Caki2 (cell line): Measurements from ENCODE around the gene ZBTB4. TPM values are rescaled to one million over a fixed set of nuclear protein-coding genes. Genes with fewer than 3 reads are reported as not detected.

Experiments
- DNase-seq: peaks from one replicate; pipeline ENCODE4 v3.0.0-alpha.2; 2015; ENCODE audit warnings: low read depth
- in situ Hi-C: cut with HindIII; loops from 2 replicates; pipeline ENCODE4 v1.10.0; 2016; ENCODE audit warnings: low sequenced_read_pairs, low pct_unique_long_range_greater_than_20kb, mixed read lengths
- total RNA-seq: library from RNA; depleted of rRNA; stranded (reverse); fragments of >200 nt; shearing (Covaris generic); gene quantifications from 2 replicates; pipeline ENCODE4 v1.2.3, GENCODE V29; 2014; ENCODE audit warnings: low replicate concordance

Gene ZBTB4
- total RNA-seq, 1 experiment from 2014 or later: 4.6 TPM

DNA sequence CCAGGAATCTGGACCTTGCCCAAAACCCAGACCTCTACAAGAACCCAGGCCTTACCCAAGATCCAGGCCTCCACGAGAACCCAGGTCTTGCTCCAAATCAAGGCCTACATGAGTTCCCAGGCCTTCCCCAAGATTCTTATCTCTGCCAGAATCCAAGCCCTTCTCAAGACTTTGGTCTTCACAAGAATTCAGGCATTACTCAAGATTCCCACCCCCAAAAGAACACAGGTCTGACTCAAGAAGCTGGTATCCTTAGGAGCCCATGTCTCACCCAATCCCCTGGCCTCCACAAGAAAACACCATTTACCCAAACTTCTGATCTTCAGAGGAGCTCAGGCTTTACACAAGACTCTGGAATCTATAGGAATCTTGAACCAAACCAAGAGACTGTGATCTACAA, 48.2 kb downstream of the ZBTB4 start:
- in situ Hi-C loops: no loop called here

DNA sequence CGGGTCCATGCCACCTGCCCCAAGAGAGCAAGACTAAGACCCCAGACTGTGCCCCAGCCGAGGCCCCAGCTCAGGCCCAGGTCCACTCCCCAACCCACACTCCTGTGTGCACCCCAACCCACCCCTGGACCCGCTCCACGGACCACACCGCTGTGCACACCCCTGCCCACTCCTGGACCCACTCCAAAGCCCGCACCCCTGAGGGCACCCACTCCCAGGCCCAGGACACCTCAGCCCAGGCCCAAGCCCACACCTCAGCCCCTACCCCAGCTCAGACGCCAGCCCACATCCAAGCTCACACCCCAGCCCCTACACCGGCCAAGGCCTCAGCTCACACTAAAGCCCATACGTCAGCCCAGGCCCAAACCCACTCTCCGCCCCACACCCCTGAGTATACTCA, 49.7 kb downstream of the ZBTB4 start:
- DNase-seq: no peak
- in situ Hi-C loops: no loop called here

More for the DNA sequence above, 48.2 kb downstream of the ZBTB4 start:
- DNase-seq: no peak

DNA sequence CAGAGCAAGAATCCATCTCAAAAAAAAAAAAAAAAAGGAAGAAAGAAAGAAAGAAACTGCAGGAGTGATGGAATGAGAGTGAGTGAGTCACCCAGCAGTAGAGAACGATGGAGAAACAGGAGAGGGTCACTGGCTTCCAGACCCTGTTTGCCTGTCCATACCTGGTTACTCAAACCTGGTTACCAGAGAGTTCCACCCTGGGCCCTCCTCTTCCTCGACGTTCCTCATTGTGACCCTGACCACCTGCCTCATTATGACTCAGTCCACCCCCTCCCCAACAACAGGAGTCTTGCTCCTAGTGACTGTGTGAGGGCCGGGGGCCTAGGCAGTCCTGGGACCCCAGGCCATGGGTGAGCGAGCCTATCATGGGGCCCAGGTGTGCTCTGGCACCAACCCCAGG, 50.9 kb downstream of the ZBTB4 start, which contains the start of gene SPEM3:
Gene SPEM3 (plus strand): TSS at position 301 of the 400 bp plus-strand sequence. CDS start 46 bp downstream, at position 347.
- DNase-seq: no peak
- in situ Hi-C loops: no loop called here

DNA sequence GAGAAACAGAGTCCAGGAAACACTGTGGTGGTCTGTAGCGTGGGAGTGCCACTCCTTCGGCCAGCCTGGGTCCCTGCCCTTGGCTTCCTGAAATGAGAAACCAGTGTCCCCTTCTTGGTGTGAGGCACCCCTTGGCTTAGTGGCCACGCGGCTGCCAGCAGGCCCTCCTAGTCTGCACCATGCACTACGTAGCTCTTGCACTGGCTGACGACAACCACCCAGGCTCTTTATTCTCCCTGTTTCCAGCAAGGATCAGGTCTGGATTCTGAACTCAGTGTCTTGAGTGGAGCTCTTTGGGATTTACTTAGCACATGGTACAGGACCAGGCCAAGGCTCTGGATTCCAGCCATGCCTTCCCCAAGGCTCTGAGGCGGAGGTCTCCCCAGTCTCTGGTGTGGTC, 51.9 kb downstream of the ZBTB4 start:
- in situ Hi-C loops: no loop called here
- DNase-seq: no peak

DNA sequence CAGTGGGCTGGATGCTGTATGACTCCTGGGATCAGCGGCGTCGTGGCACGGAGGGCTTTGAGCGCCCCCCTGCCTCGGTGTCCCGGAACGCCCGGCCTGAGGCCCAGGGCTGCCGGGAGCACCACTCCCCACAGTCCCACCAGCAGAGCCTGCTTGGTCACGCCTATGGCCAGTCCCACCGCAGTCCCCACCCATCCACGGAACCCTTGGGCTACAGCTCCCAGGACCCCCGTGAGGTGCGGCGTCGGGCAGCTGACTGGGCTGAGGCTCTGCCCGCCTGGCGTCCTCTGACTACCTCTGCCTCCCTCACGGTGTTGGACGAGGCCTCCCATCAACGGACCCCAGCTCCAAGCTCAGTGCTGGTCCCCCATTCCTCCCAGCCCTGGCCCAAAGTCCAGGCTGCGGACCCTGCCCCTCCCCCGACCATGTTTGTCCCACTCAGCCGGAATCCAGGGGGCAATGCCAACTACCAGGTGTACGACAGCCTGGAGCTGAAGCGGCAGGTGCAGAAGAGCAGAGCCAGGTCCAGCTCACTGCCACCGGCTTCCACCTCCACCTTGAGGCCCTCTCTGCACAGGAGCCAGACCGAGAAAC, 52.4 kb downstream of the ZBTB4 start:
- in situ Hi-C loops: no loop called here
- DNase-seq: no peak

DNA sequence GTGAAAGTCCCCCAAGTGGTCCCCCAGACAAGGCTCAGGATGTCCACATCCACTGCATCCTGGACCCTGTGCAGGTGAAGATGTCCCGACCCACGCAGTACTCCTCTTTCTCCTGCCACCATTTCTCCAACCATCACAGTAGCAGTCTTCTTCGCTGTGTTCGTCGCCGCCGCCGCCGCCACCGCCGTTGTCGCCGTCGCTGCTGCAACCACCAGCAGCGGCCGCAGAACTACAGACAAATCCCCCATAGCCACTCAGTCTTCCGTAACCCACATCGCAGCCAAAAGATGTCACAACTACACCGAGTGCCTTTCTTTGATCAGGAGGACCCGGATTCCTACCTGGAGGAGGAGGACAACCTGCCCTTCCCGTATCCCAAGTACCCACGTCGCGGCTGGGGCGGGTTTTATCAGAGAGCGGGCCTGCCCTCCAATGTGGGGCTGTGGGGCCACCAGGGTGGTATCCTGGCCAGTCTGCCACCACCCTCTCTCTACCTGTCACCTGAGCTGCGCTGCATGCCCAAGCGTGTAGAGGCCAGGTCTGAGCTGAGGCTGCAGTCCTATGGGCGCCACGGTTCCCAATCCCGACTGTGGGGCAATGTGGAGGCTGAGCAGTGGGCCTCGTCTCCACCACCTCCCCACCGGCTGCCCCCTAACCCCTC, 53.1 kb downstream of the ZBTB4 start:
- DNase-seq: no peak
- in situ Hi-C loops: no loop called here

DNA sequence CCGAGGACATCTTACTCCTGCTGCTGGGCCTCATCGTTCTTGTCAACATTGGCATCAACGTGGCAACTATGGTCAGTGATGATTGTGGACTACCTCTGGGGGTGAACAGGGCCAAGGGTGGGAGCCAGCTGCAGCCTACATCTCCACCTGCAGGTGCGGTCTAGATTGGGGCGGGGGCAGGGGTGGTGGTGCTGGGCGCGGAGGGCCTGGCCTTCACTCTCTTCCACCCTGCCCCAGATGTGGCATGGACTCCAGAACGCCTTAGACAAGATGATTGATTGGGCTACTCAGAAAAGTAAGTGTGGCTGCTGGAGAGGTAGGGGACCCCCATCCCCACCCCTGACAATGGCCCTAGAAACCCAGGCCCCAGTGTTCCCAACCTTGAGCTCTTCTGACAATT, 53.7 kb downstream of the ZBTB4 start:
- no peak for DNase-seq
- in situ Hi-C loops: no loop called here

DNA sequence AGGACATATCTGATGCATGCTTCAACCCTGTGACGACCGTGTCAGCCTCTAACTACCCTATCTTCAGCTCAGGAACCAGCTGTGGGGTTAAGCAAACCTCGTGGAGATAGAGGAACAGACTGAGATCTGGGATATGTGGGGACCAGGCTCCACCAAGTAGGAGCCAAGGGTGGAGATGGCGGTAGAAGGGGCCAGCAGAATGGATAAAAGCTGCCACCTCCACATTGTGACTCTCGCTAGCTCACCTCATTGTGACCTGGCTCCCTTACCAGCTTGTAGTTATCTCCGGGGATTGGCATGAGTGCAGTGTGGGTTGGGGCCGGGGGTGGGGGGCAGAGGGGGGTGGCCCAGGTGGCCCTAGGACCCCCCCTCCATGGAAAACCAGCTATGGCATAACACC, 54.1 kb downstream of the ZBTB4 start, which contains the start of gene SPEM2:
Gene SPEM2 (plus strand): TSS at position 301 of the 400 bp plus-strand sequence. CDS start 73 bp downstream, at position 374.
- DNase-seq: no peak
- in situ Hi-C loops: no loop called here

DNA sequence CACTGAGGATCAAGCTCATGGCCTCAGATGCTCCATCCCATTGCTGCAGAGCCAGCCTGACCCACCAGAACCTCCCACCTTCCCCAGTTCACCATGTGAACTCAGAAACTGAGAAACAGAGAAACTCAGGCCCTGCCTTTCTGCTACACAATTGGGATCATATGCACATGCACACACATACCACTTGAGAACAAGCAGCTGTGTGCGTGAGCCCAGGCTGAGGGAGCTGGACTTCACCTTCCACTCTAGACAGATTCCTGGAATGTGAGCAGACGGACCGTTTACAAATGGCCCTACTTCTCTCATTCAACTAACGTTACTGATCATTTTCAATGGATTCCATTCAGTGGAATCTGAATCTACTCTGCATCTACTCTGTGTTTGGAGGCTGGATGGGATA, 55.8 kb downstream of the ZBTB4 start:
- in situ Hi-C loops: no loop called here
- DNase-seq: no peak

DNA sequence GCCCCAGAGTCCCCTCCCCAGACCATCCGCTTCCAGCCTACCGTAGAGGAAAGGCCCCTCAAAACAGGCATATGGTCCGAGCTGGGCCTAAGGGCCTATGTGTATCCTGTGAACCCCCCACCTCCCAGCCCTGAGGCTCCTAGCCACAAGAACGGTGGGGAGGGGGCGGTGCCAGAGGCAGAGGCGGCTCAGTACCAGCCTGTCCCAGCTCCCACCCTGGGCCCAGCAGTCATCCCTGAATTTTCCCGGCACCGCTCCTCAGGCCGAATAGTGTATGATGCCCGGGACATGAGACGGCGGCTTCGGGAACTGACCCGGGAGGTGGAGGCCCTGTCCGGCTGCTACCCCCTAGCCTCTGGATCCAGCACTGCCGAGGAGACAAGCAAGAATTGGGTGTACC, 58.2 kb downstream of the ZBTB4 start:
- DNase-seq: no peak
- in situ Hi-C loops: no loop called here

DNA sequence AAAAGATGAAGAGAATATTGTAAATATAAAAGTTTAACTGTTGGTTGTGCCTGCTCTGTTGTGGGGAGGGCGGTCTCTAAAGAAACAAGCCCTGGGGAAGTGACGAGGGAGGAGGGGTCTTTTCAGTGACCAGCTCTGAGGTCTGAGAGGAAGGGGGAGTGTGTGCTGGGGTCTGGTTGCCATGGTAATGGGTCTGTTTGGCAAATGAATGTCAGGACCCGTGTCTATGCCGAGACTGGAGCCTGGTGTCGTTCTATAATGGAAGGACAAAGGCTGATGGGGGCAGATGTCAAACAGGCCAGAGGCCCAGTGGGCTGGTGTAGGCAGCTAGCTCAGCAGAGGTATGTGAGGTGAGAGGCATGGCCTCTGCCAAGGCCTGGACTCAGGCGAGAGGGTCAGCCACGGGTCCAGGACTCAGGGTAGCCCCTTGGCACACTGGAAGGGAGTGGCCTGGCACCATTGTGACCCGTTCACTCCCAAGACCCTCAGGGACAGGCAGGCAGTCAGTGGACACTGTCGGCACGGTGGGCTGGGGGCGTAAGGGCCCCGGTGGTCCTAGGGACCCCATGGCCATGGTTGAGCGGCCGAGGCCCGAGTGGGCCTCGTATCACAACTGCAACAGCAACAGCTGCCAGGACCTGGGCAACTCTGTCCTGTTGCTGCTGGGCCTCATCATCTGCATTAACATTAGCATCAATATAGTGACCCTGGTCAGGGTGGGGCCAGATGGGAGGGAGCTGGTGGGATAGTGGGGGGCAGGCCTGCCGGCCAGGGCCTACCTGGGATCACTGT, 59.4 kb downstream of the ZBTB4 start, which contains the start of gene SPEM1:
Gene SPEM1 (plus strand): TSS at position 506 of the 792 bp plus-strand sequence. CDS start 61 bp downstream, at position 567.
- DNase-seq: no peak
- in situ Hi-C loops: no loop called here

DNA sequence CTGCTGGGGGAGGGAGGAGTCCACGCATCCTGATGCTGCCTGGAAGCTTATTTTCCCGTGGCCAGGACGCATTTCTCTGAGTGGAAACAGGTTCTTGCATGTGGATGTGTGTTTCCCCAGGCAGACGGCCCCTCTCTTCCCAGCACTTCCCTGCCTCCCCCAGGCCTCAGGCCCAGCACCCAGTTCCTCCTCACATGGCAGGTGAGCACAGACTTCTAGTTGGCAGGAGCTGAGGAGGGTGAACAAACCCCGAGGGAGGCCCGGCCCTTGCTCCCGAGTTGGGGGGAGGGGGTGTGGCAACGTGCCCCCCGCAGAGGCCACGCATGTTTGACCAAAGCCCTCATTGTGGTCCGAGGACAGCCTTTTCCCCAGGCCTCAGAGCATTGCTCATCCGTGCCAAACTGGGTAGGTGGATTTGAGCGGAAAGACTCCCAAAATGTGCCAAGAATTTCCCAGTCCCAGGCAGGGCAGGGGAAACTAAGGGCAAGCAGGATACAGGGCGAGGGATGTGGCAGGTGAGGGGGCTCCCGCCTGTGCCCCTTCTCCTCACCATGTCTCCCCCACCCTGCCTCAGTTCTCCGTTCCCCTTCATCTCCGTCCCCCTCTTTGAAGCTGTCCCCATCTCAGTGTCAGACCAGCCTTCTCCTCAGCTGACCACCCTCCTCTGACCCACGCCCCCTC, 60.8 kb downstream of the ZBTB4 start:
- in situ Hi-C loops: no loop called here
- no peak for DNase-seq

DNA sequence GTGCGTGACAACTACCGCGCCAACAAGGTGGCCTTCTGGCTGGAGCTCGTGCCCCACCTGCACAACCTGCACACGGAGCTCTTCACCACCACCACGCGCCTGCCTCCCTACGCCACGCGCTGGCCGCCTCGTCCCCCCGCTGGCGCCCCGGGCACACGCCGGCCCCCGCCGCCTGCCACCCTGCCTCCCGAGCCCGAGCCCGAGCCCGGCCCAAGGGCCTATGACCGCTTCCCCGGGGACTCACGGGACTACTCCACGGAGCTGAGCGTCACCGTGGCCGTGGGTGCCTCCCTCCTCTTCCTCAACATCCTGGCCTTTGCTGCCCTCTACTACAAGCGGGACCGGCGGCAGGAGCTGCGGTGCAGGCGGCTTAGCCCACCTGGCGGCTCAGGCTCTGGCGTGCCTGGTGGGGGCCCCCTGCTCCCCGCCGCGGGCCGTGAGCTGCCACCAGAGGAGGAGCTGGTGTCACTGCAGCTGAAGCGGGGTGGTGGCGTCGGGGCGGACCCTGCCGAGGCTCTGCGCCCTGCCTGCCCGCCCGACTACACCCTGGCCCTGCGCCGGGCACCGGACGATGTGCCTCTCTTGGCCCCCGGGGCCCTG, 62.3 kb downstream of the ZBTB4 start:
- DNase-seq: no peak
- in situ Hi-C loops: no loop called here

DNA sequence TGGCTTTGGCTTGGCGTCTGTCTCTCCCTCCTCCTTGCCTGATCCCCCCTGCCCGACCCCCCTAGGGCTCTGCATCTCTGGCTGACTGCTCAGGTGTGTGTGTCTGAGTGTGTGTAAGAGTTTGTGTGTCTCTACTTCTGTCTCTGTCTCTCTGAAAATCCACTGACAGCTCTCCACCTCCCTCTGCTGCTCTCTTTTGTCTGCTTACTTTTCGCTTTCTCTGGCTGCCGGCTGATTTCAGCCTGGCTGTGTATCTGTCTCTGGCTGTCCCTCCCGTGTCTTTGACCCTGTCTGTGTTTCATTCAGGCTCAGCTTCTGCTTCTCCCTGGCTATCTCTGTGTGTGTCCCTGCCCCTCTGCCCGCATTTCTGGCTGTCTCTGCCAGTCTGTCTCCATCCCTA, 63.1 kb downstream of the ZBTB4 start:
- DNase-seq: no peak
- in situ Hi-C loops: no loop called here

DNA sequence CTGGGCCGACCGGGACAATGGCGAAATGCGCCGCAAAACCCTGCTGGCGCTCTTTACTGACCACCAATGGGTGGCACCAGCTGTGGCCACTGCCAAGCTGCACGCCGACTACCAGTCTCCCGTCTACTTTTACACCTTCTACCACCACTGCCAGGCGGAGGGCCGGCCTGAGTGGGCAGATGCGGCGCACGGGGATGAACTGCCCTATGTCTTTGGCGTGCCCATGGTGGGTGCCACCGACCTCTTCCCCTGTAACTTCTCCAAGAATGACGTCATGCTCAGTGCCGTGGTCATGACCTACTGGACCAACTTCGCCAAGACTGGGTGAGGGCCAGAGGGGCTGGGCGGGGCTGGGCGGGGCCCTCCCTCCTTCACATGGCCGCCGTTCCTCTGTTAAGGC, 63.6 kb downstream of the ZBTB4 start:
- in situ Hi-C loops: no loop called here
- no peak for DNase-seq

DNA sequence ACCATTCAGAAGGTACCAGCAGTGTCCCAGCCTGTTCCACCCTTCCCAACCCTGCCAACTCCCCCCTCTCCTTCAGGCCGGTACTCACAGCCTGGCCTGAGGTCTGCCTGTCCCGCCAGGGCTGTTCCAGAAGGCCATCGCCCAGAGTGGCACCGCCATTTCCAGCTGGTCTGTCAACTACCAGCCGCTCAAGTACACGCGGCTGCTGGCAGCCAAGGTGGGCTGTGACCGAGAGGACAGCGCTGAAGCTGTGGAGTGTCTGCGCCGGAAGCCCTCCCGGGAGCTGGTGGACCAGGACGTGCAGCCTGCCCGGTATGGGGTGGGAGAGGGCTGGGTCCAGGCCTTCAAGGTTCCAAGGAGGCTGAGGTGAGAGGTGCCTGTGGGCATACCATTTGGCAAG, 64.6 kb downstream of the ZBTB4 start:
- DNase-seq: no peak
- in situ Hi-C loops: no loop called here

DNA sequence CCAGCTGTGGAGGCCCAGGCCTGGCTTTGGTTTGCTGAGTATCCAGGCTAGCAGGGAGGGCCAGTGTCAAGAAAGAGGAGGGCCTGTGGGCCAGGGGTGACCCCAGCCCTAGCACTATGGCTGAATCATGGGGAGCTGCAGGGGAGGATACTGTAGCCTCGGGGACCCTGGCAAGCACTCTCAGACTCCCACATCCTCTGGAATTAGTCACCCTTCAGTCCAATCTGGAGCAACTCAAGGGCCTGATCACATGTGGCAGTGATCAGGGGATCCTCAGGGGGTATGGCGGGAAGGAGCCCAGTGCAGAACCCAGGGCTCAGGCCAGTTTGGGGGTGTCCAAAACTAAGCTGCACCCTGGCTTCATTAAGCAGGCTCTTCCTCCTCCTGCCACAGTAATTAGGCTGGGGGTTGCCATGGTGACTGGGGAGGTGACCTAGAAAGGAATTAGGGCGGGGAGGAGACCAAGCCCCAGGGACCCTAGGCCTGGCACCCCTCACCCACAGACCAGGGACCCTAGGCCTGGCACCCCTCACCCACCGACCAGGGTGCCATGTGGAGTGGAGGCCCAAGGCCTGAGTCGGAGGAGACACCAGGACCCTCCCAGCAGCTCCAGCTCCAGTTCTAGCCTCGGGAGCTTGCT, 66.0 kb downstream of the ZBTB4 start:
- DNase-seq: no peak
- in situ Hi-C loops: no loop called here

DNA sequence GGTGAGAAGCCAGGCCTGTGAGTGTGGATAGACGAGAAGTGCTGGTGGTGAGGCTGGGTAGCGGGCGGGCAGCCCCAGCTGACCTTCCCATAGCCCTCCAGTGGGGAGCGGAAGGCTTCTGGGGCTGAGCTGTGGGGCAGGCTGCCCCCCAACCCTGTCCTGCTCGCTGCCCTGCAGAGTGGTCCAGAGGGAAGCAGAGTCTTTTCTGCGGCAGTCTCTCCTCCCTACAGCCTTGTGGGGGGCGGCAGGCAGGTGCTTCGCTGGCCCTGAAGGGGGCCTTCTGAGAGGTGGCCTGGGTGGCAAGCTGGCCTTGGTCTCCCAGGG, 68.0 kb downstream of the ZBTB4 start:
- in situ Hi-C loops: no loop called here
- DNase-seq: no peak
